Heart right ventricle (tissue), 16 donors: ENCODE data around the gene DFFB. TPM values are rescaled to one million over a fixed set of nuclear protein-coding genes. Genes with fewer than 3 reads are reported as not detected.

Source experiments
- ATAC-seq, 8 donors: fragments of 200-7000 bp; cut with Tn5 transposase; one replicate each; pipeline ENCODE4 v1.9.1; 2020; ENCODE audit warnings: mild to moderate bottlenecking in 8 of 8, moderate library complexity in 8 of 8, moderate number of reproducible peaks in 1 of 8
- DNase-seq, 2 donors: peaks; one replicate each; pipeline ENCODE4 v3.0.0-alpha.2; 2020
- H3K27ac ChIP-seq, 10 donors: fragments of 200-600 bp; sonication (generic) in 2 of 10; one replicate each; pipeline versions ENCODE4 v1.5.0 to v1.8.0; 2020 to 2022; ENCODE audit warnings: mild to moderate bottlenecking in 3 of 10
- H3K27me3 ChIP-seq, 7 donors: fragments of 200-600 bp; one replicate each; pipeline ENCODE4 v1.8.0; 2021 to 2022; ENCODE audit warnings: mild to moderate bottlenecking in 2 of 7
- H3K36me3 ChIP-seq, 9 donors: fragments of 200-600 bp; sonication (generic) in 1 of 9; one replicate each; pipeline versions ENCODE4 v1.5.0 to v1.8.0; 2020 to 2022; ENCODE audit warnings: mild to moderate bottlenecking in 2 of 9
- H3K4me1 ChIP-seq, 9 donors: fragments of 200-600 bp; sonication (generic) in 1 of 9; one replicate each; pipeline versions ENCODE4 v1.5.0 to v1.8.0; 2020 to 2022; ENCODE audit warnings: mild to moderate bottlenecking in 4 of 9
- H3K4me3 ChIP-seq, 10 donors: fragments of 200-600 bp; sonication (generic) in 2 of 10; one replicate each; pipeline versions ENCODE4 v1.5.0 to v1.8.0; 2020 to 2022; ENCODE audit warnings: mild to moderate bottlenecking in 7 of 10, moderate library complexity in 2 of 10
- H3K9me3 ChIP-seq, 11 donors: fragments of 200-600 bp in 10 of 11; sonication (generic) in 2 of 11; one replicate each; pipeline versions ENCODE4 v1.5.0 to v1.8.0; 2013 to 2022; ENCODE audit warnings: mild to moderate bottlenecking in 2 of 11, control low read depth in 1 of 11, moderate library complexity in 1 of 11
- WGBS, 2 donors: extraction: QIAGEN DNeasy Blood & Tissue Kit; methylation state at CpG; one replicate each; pipeline ENCODE4 v1.1.7; 2013; ENCODE audit warnings: inconsistent platforms in 1 of 2; 5-methylcytosine and 5-hydroxymethylcytosine counted together
- intact Hi-C, 10 donors: fragments of 100-400 bp; cut with DNase I; formaldehyde crosslinking; loops; one replicate each; pipeline versions ENCODE4 v1.11.1 to v1.14.2; 2022
- polyA plus RNA-seq, 2 donors: library from polyadenylated mRNA; stranded (reverse); fragments of 200-250 nt; gene quantifications; one replicate each; pipeline ENCODE4 v1.2.3, GENCODE V29; 2013
- total RNA-seq, 10 donors: library from RNA; stranded (reverse); fragmentation: NEBNext Ultra II Directional in 3 of 10; extraction: Animal tissue kit (Norgen Biotek cat#: 25700) in 3 of 10; gene quantifications; one replicate each; pipeline versions ENCODE4 v1.2.1 to v1.2.4, GENCODE V29; 2021 to 2023
- TF ChIP-seq, protein P1 (sequence below), 9 donors: fragments of 200-600 bp; sonication (generic) in 2 of 9; IDR thresholded peaks; one replicate each; pipeline versions ENCODE4 v1.5.0 to v1.8.0; 2021 to 2022; ENCODE audit warnings: antibody characterized with exemption in 9 of 9, mild to moderate bottlenecking in 5 of 9, moderate library complexity in 1 of 9
- donor health status: Arrhythmogenic right ventricular cardiomyopathy.
- donor health status: ischemic (EF 13 %, LVEDD 7.1; RV severe dilation, severe dysfunction).
- donor health status: healthy with polysubstance abuse.
- donor health status: DM: no; HTN: yes; CAD: no.
- donor health status: DM: no; HTN: no; CAD: no.
- donor health status: ischemic (EF 25% LVEDD 6.9; RV normal size, moderate dysfunction).
- donor health status: ischemic (EF 25% LVEDD 5.7; RV mildly dilated, moderate dysfunction).
- donor health status: healthy.
- donor health status: DM: yes; HTN: yes; CAD: no.
- donor health status: Ischemic cardiomyopathy.
- donor health status: ischemic (EF 35%, LVEDD 5.7; RV mildly dilated, moderate dysfunction).
- donor health status: nonischemic (EF 11% LVEDD 7.7; RV severe dilation, severe dysfunction).
- donor health status: DM: yes; HTN: yes; CAD: no.
- donor health status: PGD.
- donor health status: ischemic (EF 29% LVEDD 5.4; RV normal size, mild dysfunction).
- donor health status: nonischemic (EF 23%, LVEDD 6.1; RV moderate dilation, normal function).

Gene DFFB
- total and polyA plus RNA-seq, 12 donors, result 1.2 to 7.9 (median 2.3) TPM

DNA sequence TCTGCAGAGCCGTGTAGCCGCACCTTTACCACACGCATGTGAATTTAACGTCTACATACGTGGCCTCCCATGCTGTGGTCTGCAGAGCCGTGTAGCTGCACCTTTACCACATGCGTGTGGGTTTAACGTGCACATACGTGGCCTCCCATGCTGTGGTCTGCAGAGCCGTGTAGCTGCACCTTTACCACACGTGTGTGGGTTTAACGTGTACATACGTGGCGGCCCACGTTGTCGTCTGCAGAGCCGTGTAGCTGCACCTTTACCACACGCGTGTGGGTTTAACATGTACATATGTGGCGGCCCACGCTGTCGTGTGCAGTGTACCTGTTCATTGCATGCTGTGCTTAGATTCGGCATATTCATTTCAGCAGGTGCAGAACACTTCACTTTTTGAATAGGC is 17.5 kb downstream of the DFFB start:
- Histone ChIP-seq H3K27me3 (no peaks in the 10 kb centered on the region), H3K4me1 (no peaks in the 10 kb centered on the region), H3K36me3 (peaks cover 0 to 94% (median 48%) of the 10 kb centered on the region in 9 donors), H3K27ac (no peak overlapping the region), H3K4me3 (no peak overlapping the region), H3K9me3 (peaks cover 0 to 17% (median 8%) of the 10 kb centered on the region in 11 donors)
- 94 to 96% methylated on average over 23 of the region's 23 CpGs for WGBS, 2 donors
- TF ChIP-seq, protein P1, sequence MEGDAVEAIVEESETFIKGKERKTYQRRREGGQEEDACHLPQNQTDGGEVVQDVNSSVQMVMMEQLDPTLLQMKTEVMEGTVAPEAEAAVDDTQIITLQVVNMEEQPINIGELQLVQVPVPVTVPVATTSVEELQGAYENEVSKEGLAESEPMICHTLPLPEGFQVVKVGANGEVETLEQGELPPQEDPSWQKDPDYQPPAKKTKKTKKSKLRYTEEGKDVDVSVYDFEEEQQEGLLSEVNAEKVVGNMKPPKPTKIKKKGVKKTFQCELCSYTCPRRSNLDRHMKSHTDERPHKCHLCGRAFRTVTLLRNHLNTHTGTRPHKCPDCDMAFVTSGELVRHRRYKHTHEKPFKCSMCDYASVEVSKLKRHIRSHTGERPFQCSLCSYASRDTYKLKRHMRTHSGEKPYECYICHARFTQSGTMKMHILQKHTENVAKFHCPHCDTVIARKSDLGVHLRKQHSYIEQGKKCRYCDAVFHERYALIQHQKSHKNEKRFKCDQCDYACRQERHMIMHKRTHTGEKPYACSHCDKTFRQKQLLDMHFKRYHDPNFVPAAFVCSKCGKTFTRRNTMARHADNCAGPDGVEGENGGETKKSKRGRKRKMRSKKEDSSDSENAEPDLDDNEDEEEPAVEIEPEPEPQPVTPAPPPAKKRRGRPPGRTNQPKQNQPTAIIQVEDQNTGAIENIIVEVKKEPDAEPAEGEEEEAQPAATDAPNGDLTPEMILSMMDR (IDR thresholded peaks at IDR 0.05), result no peak
- ATAC-seq (no peak), DNase-seq (no peak)
- intact Hi-C loops, result no loop called here

DNA sequence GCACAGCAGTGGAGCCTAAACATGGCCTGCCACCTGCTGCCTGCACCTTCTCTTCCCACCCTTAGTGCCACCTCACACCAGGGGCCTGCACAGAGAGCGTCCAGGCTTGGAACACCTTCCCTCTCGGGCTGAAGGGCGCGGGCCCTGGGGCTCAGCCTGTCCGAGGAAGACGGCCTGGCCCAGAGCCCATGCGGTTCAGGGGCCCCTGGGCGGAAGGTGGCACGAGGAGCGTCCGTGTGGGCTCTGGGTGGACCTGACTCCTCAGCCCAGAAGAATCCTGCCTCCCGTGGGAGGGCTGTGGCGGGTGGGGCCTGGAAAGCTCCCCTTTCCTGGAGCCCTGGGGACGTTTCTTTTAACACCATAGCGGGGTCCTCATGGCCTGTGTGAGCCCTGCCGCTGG is 19.4 kb downstream of the DFFB start:
- H3K9me3 ChIP-seq, result peaks cover 0 to 17% (median 8%) of the 10 kb centered on the region in 11 donors
- ATAC-seq, result peak in 1 of 8 donors; percentile 18
- no peak for DNase-seq
- H3K4me1 ChIP-seq, result no peaks in the 10 kb centered on the region
- H3K4me3 ChIP-seq, result no peak overlapping the region
- H3K27ac ChIP-seq, result no peak overlapping the region
- H3K27me3 ChIP-seq, result no peaks in the 10 kb centered on the region
- TF ChIP-seq, protein P1 (IDR thresholded peaks at IDR 0.05), result no peak
- H3K36me3 ChIP-seq, result peaks cover 0 to 84% (median 58%) of the 10 kb centered on the region in 9 donors
- intact Hi-C loops, result no loop called here
- 91% methylated on average over 16 of the region's 16 CpGs for WGBS, 2 donors

DNA sequence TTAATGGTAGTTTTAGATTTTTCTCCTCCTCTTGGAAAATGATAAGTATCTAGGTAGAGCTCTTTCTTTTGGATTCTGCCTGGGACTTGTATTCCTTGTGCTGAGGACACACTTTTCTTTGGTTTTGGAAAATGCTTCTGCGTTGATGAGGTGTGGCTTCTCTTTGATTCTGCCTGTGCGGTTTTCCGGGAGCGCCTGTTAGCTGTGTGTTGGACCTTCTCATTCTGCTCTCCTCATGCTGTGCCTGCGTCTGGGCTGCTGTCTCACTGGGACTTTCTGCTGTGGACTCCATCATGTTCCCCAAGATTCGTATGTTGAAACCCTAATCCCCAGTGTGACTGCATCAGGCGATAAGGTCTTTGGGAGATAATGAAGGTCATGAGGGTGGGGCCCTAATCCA is 21.8 kb downstream of the DFFB start:
- Histone ChIP-seq H3K27ac (no peak overlapping the region), H3K27me3 (no peaks in the 10 kb centered on the region), H3K4me3 (no peak overlapping the region), H3K36me3 (peaks cover 0 to 72% (median 56%) of the 10 kb centered on the region in 9 donors), H3K9me3 (peaks cover 0 to 17% (median 8%) of the 10 kb centered on the region in 11 donors), H3K4me1 (no peaks in the 10 kb centered on the region)
- TF ChIP-seq, protein P1 (IDR thresholded peaks at IDR 0.05), result no peak
- no peak for ATAC-seq
- intact Hi-C loops, result no loop called here
- 98% methylated on average over 7 of the region's 7 CpGs for WGBS, 2 donors
- DNase-seq, result no peak

DNA sequence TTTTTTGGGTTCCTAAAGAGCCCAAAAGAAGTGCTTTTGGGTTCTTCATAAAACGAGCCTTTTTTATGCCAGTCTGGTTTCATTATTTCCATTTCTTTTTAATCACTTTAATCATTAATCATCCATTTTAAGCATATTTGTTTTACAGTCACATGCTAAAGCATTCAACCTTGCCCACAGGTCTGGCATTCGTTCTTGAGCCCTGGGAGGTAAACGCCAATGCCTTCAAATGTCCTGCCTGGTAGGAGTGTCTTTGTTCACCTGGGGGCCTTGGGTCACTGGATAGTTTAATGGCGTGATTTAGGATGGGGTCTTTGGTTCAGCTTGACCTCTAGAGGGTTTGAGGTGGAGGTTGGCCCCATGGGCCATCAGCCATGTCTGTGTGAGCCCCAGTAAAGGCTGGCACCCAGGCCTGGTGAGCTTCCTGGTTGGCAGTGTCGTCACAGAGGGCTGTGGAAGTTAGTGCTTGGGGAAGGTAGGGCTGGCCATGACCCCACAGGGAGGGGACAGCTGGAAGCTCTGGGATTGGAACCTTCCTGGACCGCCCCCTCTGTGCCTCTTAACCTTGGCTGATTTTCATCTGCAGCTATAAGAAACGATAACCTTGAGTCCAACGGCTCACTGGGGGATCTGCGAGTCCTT is 22.6 kb downstream of the DFFB start:
- 81 to 85% methylated on average over 9 of the region's 9 CpGs for WGBS, 2 donors
- H3K4me1 ChIP-seq, result no peaks in the 10 kb centered on the region
- DNase-seq (no peak), ATAC-seq (no peak)
- TF ChIP-seq, protein P1 (IDR thresholded peaks at IDR 0.05), result no peak
- intact Hi-C loops, result no loop called here
- H3K4me3 ChIP-seq, result no peak overlapping the region
- H3K27ac ChIP-seq, result no peak overlapping the region
- peaks cover 0 to 76% (median 53%) of the 10 kb centered on the region in 9 donors for H3K36me3 ChIP-seq
- no peaks in the 10 kb centered on the region for H3K27me3 ChIP-seq
- peaks cover 0 to 17% (median 8%) of the 10 kb centered on the region in 11 donors for H3K9me3 ChIP-seq
